HUES48 (cell line): Measurements from ENCODE around the gene ZBED5.
A peak's percentile ranks its signal among the peaks of the same experiment; 100 is the strongest.

Experiments
- H3K27ac ChIP-seq: one replicate; pipeline ENCODE4 v1.7.0; 2013; ENCODE audit warnings: low read depth, low read length, inconsistent platforms
- H3K27me3 ChIP-seq: 2 replicates; pipeline ENCODE4 v1.6.1; 2013; ENCODE audit warnings: mild to moderate bottlenecking, low read length; ENCODE audit not compliant: control insufficient read depth, insufficient read depth
- H3K36me3 ChIP-seq: 2 replicates; pipeline ENCODE4 v1.6.1; 2013; ENCODE audit warnings: low read length; ENCODE audit not compliant: control insufficient read depth, insufficient read depth
- H3K4me1 ChIP-seq: 2 replicates; pipeline ENCODE4 v1.6.1; 2013; ENCODE audit warnings: mild to moderate bottlenecking, low read length; ENCODE audit not compliant: control insufficient read depth, insufficient read depth
- H3K4me3 ChIP-seq: 2 replicates; pipeline ENCODE4 v1.5.1; 2013; ENCODE audit warnings: mild to moderate bottlenecking, low read depth, low read length
- H3K9ac ChIP-seq: 2 replicates; pipeline ENCODE4 v1.6.1; 2013; ENCODE audit warnings: mild to moderate bottlenecking, low read depth, low read length, moderate library complexity
- H3K9me3 ChIP-seq: 2 replicates; pipeline ENCODE4 v1.6.1; 2013; ENCODE audit warnings: low read length; ENCODE audit not compliant: control insufficient read depth, insufficient read depth

The ZBED5 gene

GRCh38 chr11:10857709-10858438 lies at the start of gene ZBED5:
ZBED5 (minus strand) TSS chr11:10858053; CDS start chr11:10854945, 3,108 bp downstream.
- H3K9ac ChIP-seq: peak within 1 kb of the TSS; percentile 90
- H3K4me1 ChIP-seq: peaks cover 8% of the 10 kb centered on the region; the same call in 1 of the 2 replicates
- H3K36me3 ChIP-seq: peaks cover 32% of the 10 kb centered on the region
- H3K9me3 ChIP-seq: no peaks in the 10 kb centered on the region
- H3K27me3 ChIP-seq: no peaks in the 10 kb centered on the region
- H3K4me3 ChIP-seq: peak within 1 kb of the TSS; percentile 90
- H3K27ac ChIP-seq: peak within 1 kb of the TSS; percentile 96

DNA sequence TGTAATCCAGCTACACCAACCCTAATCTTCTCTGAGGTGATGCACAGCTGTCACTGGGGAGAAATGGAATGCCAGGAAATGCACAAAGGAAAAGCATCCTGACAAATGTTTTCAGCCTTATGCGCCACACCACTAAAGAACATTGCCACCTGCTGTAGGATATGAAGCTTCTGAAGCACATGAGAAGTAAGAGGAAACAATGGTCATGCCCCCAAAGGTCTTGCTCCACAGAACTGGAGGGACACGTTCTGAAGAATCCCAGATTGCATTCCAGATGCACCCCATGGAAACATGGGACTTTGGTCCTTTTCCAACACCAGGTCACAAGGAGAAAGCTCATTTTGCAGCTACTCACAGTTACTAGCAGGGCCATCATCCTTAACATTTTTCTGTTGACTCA lies 48.7 kb upstream of the ZBED5 start:
- H3K4me1 ChIP-seq: peaks cover 14% of the 10 kb centered on the region
- H3K27me3 ChIP-seq: no peaks in the 10 kb centered on the region

GRCh38 chr11:10902301-10903063 lies 44.6 kb upstream of the ZBED5 start:
- H3K27ac ChIP-seq: no peak overlapping the region
- no peaks in the 10 kb centered on the region for H3K4me1 ChIP-seq

More for the DNA sequence above, 48.7 kb upstream of the ZBED5 start:
- no peak overlapping the region for H3K9ac ChIP-seq
- H3K4me3 ChIP-seq: no peak overlapping the region
- H3K9me3 ChIP-seq: no peaks in the 10 kb centered on the region
- no peaks in the 10 kb centered on the region for H3K36me3 ChIP-seq
- H3K27ac ChIP-seq: no peak overlapping the region

DNA sequence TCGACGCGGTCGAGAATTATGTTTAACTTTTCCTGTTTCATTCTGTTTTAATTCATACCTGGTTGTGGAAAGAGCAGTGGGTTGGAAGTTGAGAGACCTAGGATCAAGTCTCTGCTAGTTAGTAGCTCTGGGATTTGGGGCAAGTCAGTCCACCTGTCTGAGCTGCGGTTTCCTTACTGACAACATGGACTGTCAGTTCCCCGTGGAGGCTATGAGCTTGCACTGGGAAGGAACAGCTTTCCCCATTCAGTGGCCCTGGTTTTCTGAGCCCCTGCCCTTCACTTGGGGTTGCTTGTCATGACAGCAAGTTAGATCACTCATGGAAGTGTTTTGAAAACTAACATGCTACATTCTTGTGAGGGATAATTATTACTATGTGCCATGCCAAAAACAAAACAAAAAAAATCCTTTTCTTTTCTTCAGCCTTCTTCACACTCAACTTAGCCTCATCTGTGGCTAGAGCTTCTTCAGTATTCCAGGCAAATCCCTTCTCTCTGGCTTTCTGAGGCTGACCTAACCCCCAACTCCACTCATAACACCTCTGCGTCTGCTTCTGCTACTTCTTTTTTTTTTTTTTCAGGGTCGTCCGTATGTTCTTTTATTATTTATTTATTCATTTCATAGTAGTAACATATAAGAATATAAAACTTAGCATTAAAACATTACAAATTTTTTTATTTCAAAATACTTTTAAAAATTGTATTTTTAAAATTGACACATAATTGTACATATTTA lies 43.0 kb upstream of the ZBED5 start:
- Histone ChIP-seq H3K4me3 (no peak overlapping the region), H3K4me1 (no peaks in the 10 kb centered on the region), H3K9me3 (no peaks in the 10 kb centered on the region), H3K27me3 (no peaks in the 10 kb centered on the region), H3K9ac (no peak overlapping the region), H3K36me3 (no peaks in the 10 kb centered on the region), H3K27ac (no peak overlapping the region)

More at GRCh38 chr11:10902301-10903063, 44.6 kb upstream of the ZBED5 start:
- no peaks in the 10 kb centered on the region for H3K27me3 ChIP-seq
- H3K9me3 ChIP-seq: no peaks in the 10 kb centered on the region
- no peaks in the 10 kb centered on the region for H3K36me3 ChIP-seq
- H3K9ac ChIP-seq: no peak overlapping the region
- no peak overlapping the region for H3K4me3 ChIP-seq

GRCh38 chr11:10899121-10899830 lies 41.4 kb upstream of the ZBED5 start:
- Histone ChIP-seq H3K4me3 (no peak overlapping the region), H3K27ac (no peak overlapping the region), H3K9ac (no peak overlapping the region)

GRCh38 chr11:10898763-10899025 lies 40.8 kb upstream of the ZBED5 start:
- Histone ChIP-seq H3K4me1 (no peaks in the 10 kb centered on the region), H3K9me3 (no peaks in the 10 kb centered on the region), H3K4me3 (no peak overlapping the region), H3K27me3 (no peaks in the 10 kb centered on the region), H3K9ac (no peak overlapping the region), H3K27ac (no peak overlapping the region), H3K36me3 (no peaks in the 10 kb centered on the region)

More at GRCh38 chr11:10899121-10899830, 41.4 kb upstream of the ZBED5 start:
- no peaks in the 10 kb centered on the region for H3K9me3 ChIP-seq
- no peaks in the 10 kb centered on the region for H3K27me3 ChIP-seq
- no peaks in the 10 kb centered on the region for H3K36me3 ChIP-seq
- no peaks in the 10 kb centered on the region for H3K4me1 ChIP-seq

DNA sequence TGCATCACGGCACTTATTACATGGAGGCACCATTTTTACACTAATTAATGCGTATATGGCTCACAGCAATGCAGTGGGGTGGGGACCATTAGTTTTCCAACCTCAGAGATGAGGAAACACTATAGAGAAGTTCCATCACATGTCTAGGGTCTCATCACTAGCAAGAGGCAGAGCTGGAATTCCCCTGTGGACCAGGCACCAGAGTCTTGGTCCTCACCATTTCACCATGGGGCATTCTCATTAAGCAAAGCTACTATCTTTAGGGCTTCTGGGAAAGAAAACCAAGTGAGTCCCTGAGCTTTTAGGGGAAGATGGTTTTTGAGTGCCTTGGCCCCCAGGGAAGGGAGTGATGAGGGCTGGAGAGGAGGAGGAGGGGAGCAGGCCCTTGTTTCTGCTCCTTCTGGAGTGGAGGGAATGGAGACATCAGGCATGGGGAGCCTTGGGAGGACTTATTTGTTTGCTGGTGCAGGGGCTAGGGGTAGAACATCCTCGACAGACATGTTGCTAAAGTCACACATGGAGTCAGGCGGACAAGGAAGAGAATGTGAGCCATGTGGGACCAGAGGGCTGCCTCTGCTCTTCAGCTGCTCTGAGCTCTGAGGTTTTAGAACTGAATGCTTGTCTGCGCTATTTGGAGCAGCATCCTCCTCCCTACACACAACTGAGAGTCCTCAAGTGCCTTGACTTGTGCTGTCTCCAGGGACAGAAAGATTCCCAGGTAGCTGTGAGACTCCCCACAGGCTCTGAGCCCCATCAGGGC lies 40.3 kb upstream of the ZBED5 start:
- Histone ChIP-seq H3K4me3 (no peak overlapping the region), H3K27ac (no peak overlapping the region), H3K4me1 (no peaks in the 10 kb centered on the region), H3K27me3 (no peaks in the 10 kb centered on the region), H3K9ac (no peak overlapping the region), H3K9me3 (no peaks in the 10 kb centered on the region), H3K36me3 (no peaks in the 10 kb centered on the region)

GRCh38 chr11:10897150-10897549 lies 39.3 kb upstream of the ZBED5 start:
- H3K4me3 ChIP-seq: no peak overlapping the region
- H3K9ac ChIP-seq: no peak overlapping the region
- H3K27me3 ChIP-seq: no peaks in the 10 kb centered on the region
- no peaks in the 10 kb centered on the region for H3K4me1 ChIP-seq
- no peak overlapping the region for H3K27ac ChIP-seq
- no peaks in the 10 kb centered on the region for H3K36me3 ChIP-seq
- H3K9me3 ChIP-seq: no peaks in the 10 kb centered on the region

DNA sequence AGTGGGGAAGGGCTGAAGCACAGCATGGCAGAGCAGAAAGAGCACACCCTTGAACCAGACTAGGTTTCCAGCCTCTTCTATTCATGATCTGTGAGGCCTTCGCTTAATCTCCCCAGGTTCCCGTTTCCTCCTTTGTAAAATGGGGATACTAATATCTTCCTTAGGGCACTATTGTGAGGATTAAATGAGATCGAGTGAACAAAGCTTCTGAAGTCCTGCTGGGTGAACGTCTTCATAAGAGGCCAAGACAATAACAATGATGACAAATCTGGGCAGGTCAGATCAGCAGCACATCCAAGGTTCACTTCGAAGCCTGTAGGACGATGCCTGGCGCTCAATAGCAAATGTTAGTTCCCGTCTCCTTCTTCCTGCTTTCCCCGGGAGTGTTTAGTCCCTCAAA lies 38.6 kb upstream of the ZBED5 start:
- Histone ChIP-seq H3K9ac (no peak overlapping the region), H3K27me3 (no peaks in the 10 kb centered on the region), H3K4me3 (no peak overlapping the region), H3K36me3 (no peaks in the 10 kb centered on the region), H3K4me1 (no peaks in the 10 kb centered on the region), H3K9me3 (no peaks in the 10 kb centered on the region), H3K27ac (no peak overlapping the region)

DNA sequence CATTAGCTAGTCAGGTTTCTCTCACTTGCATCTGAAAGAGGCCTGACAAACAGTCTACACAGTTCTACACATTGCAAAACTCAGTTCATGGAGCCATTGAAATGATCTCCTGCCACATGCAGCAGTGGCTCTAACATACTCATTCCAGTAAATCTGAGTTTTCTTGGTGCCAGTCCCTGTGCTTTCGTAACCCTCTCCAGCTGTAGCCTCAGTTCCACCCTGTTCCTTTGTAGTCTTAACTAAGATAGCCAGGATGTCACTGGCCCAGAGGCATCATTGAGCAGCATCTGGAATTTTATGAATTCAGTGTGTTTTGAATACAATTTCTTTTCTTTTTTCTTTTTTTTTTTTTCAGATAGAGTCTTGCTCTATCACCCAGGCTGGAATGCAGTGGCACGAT lies 37.4 kb upstream of the ZBED5 start:
- H3K9me3 ChIP-seq: no peaks in the 10 kb centered on the region; the same call in 1 of the 2 replicates
- no peaks in the 10 kb centered on the region for H3K27me3 ChIP-seq
- H3K4me3 ChIP-seq: no peak overlapping the region
- H3K27ac ChIP-seq: no peak overlapping the region
- H3K4me1 ChIP-seq: no peaks in the 10 kb centered on the region; the same call in 1 of the 2 replicates
- no peak overlapping the region for H3K9ac ChIP-seq
- no peaks in the 10 kb centered on the region for H3K36me3 ChIP-seq
